ENCODE measurements around the gene DIPK1B. TPM values are rescaled to one million over a fixed set of nuclear protein-coding genes. Genes with fewer than 3 reads are reported as not detected.
A peak's percentile ranks its signal among the peaks of the same experiment; 100 is the strongest.

Gene DIPK1B
- total RNA-seq, 2 experiments from 2014 or later, result 0.21 to 0.25 TPM

- Mint-ChIP-seq H3K36me3 (ENCODE audit: low read depth) (peaks cover 9% of the 10 kb centered on the region), H3K9me3 (ENCODE audit: low read depth) (no peaks in the 10 kb centered on the region), H3K27ac (no peak overlapping the region), H3K4me1 (no peaks in the 10 kb centered on the region), H3K4me3 (no peak overlapping the region), H3K27me3 (peaks cover 11% of the 10 kb centered on the region)
- ChIA-PET CTCF (interaction anchor here (0.7 to 1.2 kb wide), 2 partner anchors 47 to 383 kb away, joined by 4 to 5 read pairs; no protein-coding TSS in a partner anchor), POLR2A (no interaction called here)
- no peak for DNase-seq
- ATAC-seq, result no peak
- intact Hi-C loops (cut with DNase I, micrococcal nuclease), result no loop called here
Observed at GRCh38 chr9:136718345-136719194, 6.2 kb downstream of the DIPK1B start.

GRCh38 chr9:136719195-136719880 lies 7.0 kb downstream of the DIPK1B start:
- H3K27me3 Mint-ChIP-seq, result peaks cover 5% of the 10 kb centered on the region
- no peaks in the 10 kb centered on the region for H3K9me3 Mint-ChIP-seq (ENCODE audit: low read depth)
- ChIA-PET CTCF (interaction anchor here (0.6 to 0.7 kb wide), 2 partner anchors 67 to 382 kb away, joined by 3 to 4 read pairs; no protein-coding TSS in a partner anchor), POLR2A (interaction anchor here (0.8 kb wide), 1 partner anchor 9 kb away, joined by 3 read pairs; no protein-coding TSS in a partner anchor)
- H3K4me3 Mint-ChIP-seq, result no peak overlapping the region
- peaks cover 4% of the 10 kb centered on the region for H3K4me1 Mint-ChIP-seq
- intact Hi-C loops (cut with DNase I, micrococcal nuclease), result no loop called here
- DNase-seq, result no peak
- H3K36me3 Mint-ChIP-seq (ENCODE audit: low read depth), result peaks cover 17% of the 10 kb centered on the region
- peak; percentile 8 for ATAC-seq
- no peak overlapping the region for H3K27ac Mint-ChIP-seq

GRCh38 chr9:136720251-136720897 lies 8.0 kb downstream of the DIPK1B start:
- ChIA-PET CTCF (no interaction called here), POLR2A (no interaction called here)
- ATAC-seq (no peak), DNase-seq (no peak)
- no peak overlapping the region for H3K4me3 Mint-ChIP-seq
- H3K27me3 Mint-ChIP-seq, result peaks cover 4% of the 10 kb centered on the region
- intact Hi-C loops (cut with DNase I, micrococcal nuclease), result no loop called here
- peaks cover 8% of the 10 kb centered on the region for H3K4me1 Mint-ChIP-seq
- peaks cover 24% of the 10 kb centered on the region for H3K36me3 Mint-ChIP-seq (ENCODE audit: low read depth)
- H3K9me3 Mint-ChIP-seq (ENCODE audit: low read depth), result no peaks in the 10 kb centered on the region
- H3K27ac Mint-ChIP-seq, result no peak overlapping the region

- CTCF ChIA-PET, result no interaction called here
- ATAC-seq, result no peak
- no peak for DNase-seq
- Mint-ChIP-seq H3K4me3 (no peak overlapping the region), H3K27ac (no peak overlapping the region), H3K9me3 (ENCODE audit: low read depth) (no peaks in the 10 kb centered on the region), H3K36me3 (ENCODE audit: low read depth) (peaks cover 30% of the 10 kb centered on the region), H3K27me3 (peaks cover under 1% of the 10 kb centered on the region), H3K4me1 (peaks cover 14% of the 10 kb centered on the region)
- intact Hi-C loops (cut with DNase I, micrococcal nuclease), result no loop called here
- POLR2A ChIA-PET, result no interaction called here
Observed at GRCh38 chr9:136720898-136721338, 8.5 kb downstream of the DIPK1B start.

GRCh38 chr9:136721339-136722092 lies 9.1 kb downstream of the DIPK1B start:
- H3K4me3 Mint-ChIP-seq, result no peak overlapping the region
- ATAC-seq (no peak), DNase-seq (peak; percentile 28)
- H3K27ac Mint-ChIP-seq, result no peak overlapping the region
- H3K9me3 Mint-ChIP-seq (ENCODE audit: low read depth), result no peaks in the 10 kb centered on the region
- H3K36me3 Mint-ChIP-seq (ENCODE audit: low read depth), result peaks cover 36% of the 10 kb centered on the region
- intact Hi-C loops (cut with DNase I, micrococcal nuclease), result no loop called here
- peaks cover 20% of the 10 kb centered on the region for H3K4me1 Mint-ChIP-seq
- H3K27me3 Mint-ChIP-seq, result no peaks in the 10 kb centered on the region
- CTCF ChIA-PET, result no interaction called here
- POLR2A ChIA-PET, result no interaction called here

- no peaks in the 10 kb centered on the region for H3K9me3 Mint-ChIP-seq (ENCODE audit: low read depth)
- ATAC-seq (no peak), DNase-seq (no peak)
- peaks cover 24% of the 10 kb centered on the region for H3K4me1 Mint-ChIP-seq
- POLR2A ChIA-PET, result interaction anchor here (0.5 kb wide), 1 partner anchor 296 kb away, joined by 6 read pairs; no protein-coding TSS in a partner anchor
- H3K27ac Mint-ChIP-seq, result no peak overlapping the region
- H3K27me3 Mint-ChIP-seq, result no peaks in the 10 kb centered on the region
- intact Hi-C loops (cut with DNase I, micrococcal nuclease), result no loop called here
- CTCF ChIA-PET, result no interaction called here
- peaks cover 43% of the 10 kb centered on the region for H3K36me3 Mint-ChIP-seq (ENCODE audit: low read depth)
- no peak overlapping the region for H3K4me3 Mint-ChIP-seq
Observed at GRCh38 chr9:136722093-136722968, 10.0 kb downstream of the DIPK1B start.

GRCh38 chr9:136722969-136723356 lies 10.6 kb downstream of the DIPK1B start:
- CTCF ChIA-PET, result no interaction called here
- Mint-ChIP-seq H3K36me3 (ENCODE audit: low read depth) (peaks cover 46% of the 10 kb centered on the region), H3K4me3 (no peak overlapping the region), H3K4me1 (peaks cover 24% of the 10 kb centered on the region), H3K27ac (no peak overlapping the region), H3K27me3 (no peaks in the 10 kb centered on the region), H3K9me3 (ENCODE audit: low read depth) (no peaks in the 10 kb centered on the region)
- ATAC-seq (no peak), DNase-seq (no peak)
- POLR2A ChIA-PET, result interaction anchor here (0.5 kb wide), 1 partner anchor 297 kb away, joined by 6 read pairs; no protein-coding TSS in a partner anchor
- intact Hi-C loops (cut with DNase I, micrococcal nuclease), result no loop called here

GRCh38 chr9:136723362-136723976 lies 11.1 kb downstream of the DIPK1B start:
- POLR2A ChIA-PET, result no interaction called here

GRCh38 chr9:136723989-136724388 lies 11.6 kb downstream of the DIPK1B start:
- CTCF ChIA-PET, result no interaction called here
- Mint-ChIP-seq H3K36me3 (ENCODE audit: low read depth) (peaks cover 46% of the 10 kb centered on the region), H3K27me3 (no peaks in the 10 kb centered on the region), H3K9me3 (ENCODE audit: low read depth) (no peaks in the 10 kb centered on the region), H3K4me3 (no peak overlapping the region), H3K27ac (no peak overlapping the region), H3K4me1 (peaks cover 24% of the 10 kb centered on the region)
- POLR2A ChIA-PET, result no interaction called here
- no peak for ATAC-seq
- DNase-seq, result no peak
- intact Hi-C loops (cut with DNase I, micrococcal nuclease), result no loop called here

More at GRCh38 chr9:136723362-136723976, 11.1 kb downstream of the DIPK1B start:
- ATAC-seq, result no peak
- Mint-ChIP-seq H3K27me3 (no peaks in the 10 kb centered on the region), H3K27ac (no peak overlapping the region), H3K36me3 (ENCODE audit: low read depth) (peaks cover 46% of the 10 kb centered on the region), H3K4me3 (no peak overlapping the region), H3K4me1 (peaks cover 24% of the 10 kb centered on the region), H3K9me3 (ENCODE audit: low read depth) (no peaks in the 10 kb centered on the region)
- CTCF ChIA-PET, result no interaction called here
- no peak for DNase-seq
- intact Hi-C loops (cut with DNase I, micrococcal nuclease), result no loop called here

- H3K36me3 Mint-ChIP-seq (ENCODE audit: low read depth), result peaks cover 46% of the 10 kb centered on the region
- ATAC-seq (no peak), DNase-seq (no peak)
- POLR2A ChIA-PET, result no interaction called here
- intact Hi-C loops (cut with DNase I, micrococcal nuclease), result loop anchor here in 1 of 2 experiments (5.0 kb wide), 1 partner anchor 57 kb away; no protein-coding TSS in a partner anchor
- no peak overlapping the region for H3K4me3 Mint-ChIP-seq
- H3K27me3 Mint-ChIP-seq, result no peaks in the 10 kb centered on the region
- peaks cover 28% of the 10 kb centered on the region for H3K4me1 Mint-ChIP-seq
- no peaks in the 10 kb centered on the region for H3K9me3 Mint-ChIP-seq (ENCODE audit: low read depth)
- CTCF ChIA-PET, result interaction anchor here (0.6 to 0.9 kb wide), 2 partner anchors 240 to 247 kb away, joined by 3 to 4 read pairs; no protein-coding TSS in a partner anchor
- H3K27ac Mint-ChIP-seq, result no peak overlapping the region
Observed at GRCh38 chr9:136724772-136725171, 12.4 kb downstream of the DIPK1B start.

Data from activated CD4-positive, alpha-beta T cell treated with anti-CD3 and anti-CD28 coated beads for 36 hours (primary cell).